ENCODE measurements around the gene NTM. TPM values are rescaled to one million over a fixed set of nuclear protein-coding genes. Genes with fewer than 3 reads are reported as not detected.

Gene NTM
- total RNA-seq, 1 experiment from 2014 or later = 0.73 TPM

DNA sequence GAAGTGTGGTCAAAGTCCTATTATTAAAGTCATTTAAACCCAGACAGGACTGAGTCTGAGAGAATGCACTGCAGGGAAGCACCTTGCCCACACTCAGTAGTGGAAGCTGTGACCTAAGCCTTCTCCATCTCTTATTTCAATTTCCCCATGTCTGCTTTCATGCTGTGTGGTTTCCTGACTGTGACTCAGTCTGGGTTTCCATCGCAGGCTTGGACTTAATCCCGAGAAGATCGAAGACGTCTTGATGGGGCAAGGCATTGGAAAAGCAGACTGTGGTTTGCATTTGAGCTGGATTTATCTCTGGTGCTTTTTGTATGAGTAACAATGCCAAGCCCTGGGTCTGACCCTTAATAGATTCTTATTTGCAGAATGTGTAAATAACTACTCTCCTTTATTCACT is 238.9 kb downstream of the NTM start:
- H3K27me3 ChIP-seq (replicated peaks; ENCODE audit: control insufficient read depth, insufficient read depth, low read length) = no peaks in the 10 kb centered on the region
- no peak overlapping the region for H3K4me3 ChIP-seq (ENCODE audit: low read depth, low read length)
- TF ChIP-seq, protein P1, sequence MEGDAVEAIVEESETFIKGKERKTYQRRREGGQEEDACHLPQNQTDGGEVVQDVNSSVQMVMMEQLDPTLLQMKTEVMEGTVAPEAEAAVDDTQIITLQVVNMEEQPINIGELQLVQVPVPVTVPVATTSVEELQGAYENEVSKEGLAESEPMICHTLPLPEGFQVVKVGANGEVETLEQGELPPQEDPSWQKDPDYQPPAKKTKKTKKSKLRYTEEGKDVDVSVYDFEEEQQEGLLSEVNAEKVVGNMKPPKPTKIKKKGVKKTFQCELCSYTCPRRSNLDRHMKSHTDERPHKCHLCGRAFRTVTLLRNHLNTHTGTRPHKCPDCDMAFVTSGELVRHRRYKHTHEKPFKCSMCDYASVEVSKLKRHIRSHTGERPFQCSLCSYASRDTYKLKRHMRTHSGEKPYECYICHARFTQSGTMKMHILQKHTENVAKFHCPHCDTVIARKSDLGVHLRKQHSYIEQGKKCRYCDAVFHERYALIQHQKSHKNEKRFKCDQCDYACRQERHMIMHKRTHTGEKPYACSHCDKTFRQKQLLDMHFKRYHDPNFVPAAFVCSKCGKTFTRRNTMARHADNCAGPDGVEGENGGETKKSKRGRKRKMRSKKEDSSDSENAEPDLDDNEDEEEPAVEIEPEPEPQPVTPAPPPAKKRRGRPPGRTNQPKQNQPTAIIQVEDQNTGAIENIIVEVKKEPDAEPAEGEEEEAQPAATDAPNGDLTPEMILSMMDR (IDR thresholded peaks at IDR 0.05; ENCODE audit: insufficient read depth in 1 of 2, low read depth in 1 of 2, low read length in 1 of 2, severe bottlenecking in 1 of 2, unreplicated experiment in 1 of 2) = no peak
- no peaks in the 10 kb centered on the region for H3K9me3 Mint-ChIP-seq (ENCODE audit: unreplicated experiment)
- no peaks in the 10 kb centered on the region for H3K4me1 ChIP-seq
- no peaks in the 10 kb centered on the region for H3K36me3 ChIP-seq (ENCODE audit: control insufficient read depth, insufficient read depth, low read length)
- H3K27me3 Mint-ChIP-seq (ENCODE audit: insufficient read depth, unreplicated experiment) = peaks cover 19% of the 10 kb centered on the region
- intact Hi-C loops (cut with micrococcal nuclease; ENCODE audit: unreplicated experiment) = no loop called here
- CTCF ChIA-PET = no interaction called here
- no peak overlapping the region for H3K4me3 Mint-ChIP-seq (ENCODE audit: unreplicated experiment)
- H3K36me3 Mint-ChIP-seq (ENCODE audit: insufficient read depth, unreplicated experiment) = no peaks in the 10 kb centered on the region
- POLR2A ChIA-PET = no interaction called here
- no peaks in the 10 kb centered on the region for H3K9me3 ChIP-seq
- H3K4me1 Mint-ChIP-seq (ENCODE audit: low read depth, unreplicated experiment) = no peaks in the 10 kb centered on the region
- BruUV-seq (replicated peaks) = no TSS peak
- H3K27ac Mint-ChIP-seq (ENCODE audit: unreplicated experiment) = no peak overlapping the region
- no peak for DNase-seq

DNA sequence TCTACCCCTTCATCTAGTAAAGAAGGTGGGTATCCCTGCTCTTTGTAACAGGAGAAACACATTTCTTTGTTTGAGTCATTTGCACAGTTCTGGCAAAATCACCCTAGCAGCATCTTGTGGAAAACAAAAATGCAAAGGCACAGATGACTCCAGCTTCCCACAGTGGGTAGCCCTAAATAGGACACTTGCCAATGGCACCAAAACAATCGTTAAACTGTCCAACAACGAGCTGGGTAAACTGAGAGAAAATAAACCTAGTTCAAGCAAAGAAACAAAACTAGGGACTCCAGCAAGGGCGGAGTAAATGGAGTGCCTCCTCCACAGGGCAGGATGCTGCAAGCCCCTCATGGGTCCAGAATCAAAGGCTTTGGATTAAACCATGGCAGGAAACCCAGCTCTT is 239.5 kb downstream of the NTM start:
- intact Hi-C loops (cut with micrococcal nuclease; ENCODE audit: unreplicated experiment) = no loop called here
- CTCF ChIA-PET = no interaction called here
- Mint-ChIP-seq H3K9me3 (ENCODE audit: unreplicated experiment) (no peaks in the 10 kb centered on the region), H3K4me1 (ENCODE audit: low read depth, unreplicated experiment) (no peaks in the 10 kb centered on the region), H3K27ac (ENCODE audit: unreplicated experiment) (no peak overlapping the region), H3K27me3 (ENCODE audit: insufficient read depth, unreplicated experiment) (peaks cover 21% of the 10 kb centered on the region), H3K36me3 (ENCODE audit: insufficient read depth, unreplicated experiment) (no peaks in the 10 kb centered on the region), H3K4me3 (ENCODE audit: unreplicated experiment) (no peak overlapping the region)
- no peak for DNase-seq
- BruUV-seq (replicated peaks) = no TSS peak
- 0 out of 2 replicates have a peak, but pooled peaks cover 1% of the 10 kb centered on the region for H3K27me3 ChIP-seq (replicated peaks; ENCODE audit: control insufficient read depth, insufficient read depth, low read length)
- POLR2A ChIA-PET = no interaction called here
- TF ChIP-seq, protein P1 (IDR thresholded peaks at IDR 0.05; ENCODE audit: insufficient read depth in 1 of 2, low read depth in 1 of 2, low read length in 1 of 2, severe bottlenecking in 1 of 2, unreplicated experiment in 1 of 2) = no peak
- no peaks in the 10 kb centered on the region for H3K9me3 ChIP-seq
- no peak overlapping the region for H3K4me3 ChIP-seq (ENCODE audit: low read depth, low read length)
- no peaks in the 10 kb centered on the region for H3K4me1 ChIP-seq
- H3K36me3 ChIP-seq (ENCODE audit: control insufficient read depth, insufficient read depth, low read length) = no peaks in the 10 kb centered on the region

DNA sequence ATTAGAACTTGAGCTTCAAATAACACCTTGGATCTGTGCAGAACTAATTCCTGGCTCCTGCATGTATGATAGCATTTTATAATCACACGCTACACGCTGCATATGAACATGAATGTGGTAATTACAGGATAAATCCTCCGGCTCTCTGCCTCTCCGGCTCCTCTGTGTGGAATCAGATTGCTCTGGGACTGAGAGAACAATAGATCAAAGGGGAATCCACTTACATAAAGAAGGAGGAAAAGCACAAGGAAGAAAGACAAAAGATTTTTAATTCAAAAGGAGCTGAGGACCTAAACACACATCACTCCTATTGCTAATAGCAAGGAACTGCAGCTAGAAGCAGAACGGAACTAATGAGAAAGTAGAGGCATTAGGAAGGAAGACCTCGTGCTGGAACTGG is 240.9 kb downstream of the NTM start:
- Mint-ChIP-seq H3K4me1 (ENCODE audit: low read depth, unreplicated experiment) (no peaks in the 10 kb centered on the region), H3K36me3 (ENCODE audit: insufficient read depth, unreplicated experiment) (no peaks in the 10 kb centered on the region), H3K27ac (ENCODE audit: unreplicated experiment) (no peak overlapping the region), H3K27me3 (ENCODE audit: insufficient read depth, unreplicated experiment) (peaks cover 19% of the 10 kb centered on the region), H3K9me3 (ENCODE audit: unreplicated experiment) (no peaks in the 10 kb centered on the region), H3K4me3 (ENCODE audit: unreplicated experiment) (no peak overlapping the region)
- TF ChIP-seq, protein P1 (IDR thresholded peaks at IDR 0.05; ENCODE audit: insufficient read depth in 1 of 2, low read depth in 1 of 2, low read length in 1 of 2, severe bottlenecking in 1 of 2, unreplicated experiment in 1 of 2) = no peak
- no TSS peak for BruUV-seq (replicated peaks)
- Histone ChIP-seq H3K4me3 (ENCODE audit: low read depth, low read length) (no peak overlapping the region), H3K9me3 (no peaks in the 10 kb centered on the region), H3K36me3 (ENCODE audit: control insufficient read depth, insufficient read depth, low read length) (no peaks in the 10 kb centered on the region), H3K4me1 (no peaks in the 10 kb centered on the region), H3K27me3 (replicated peaks; ENCODE audit: control insufficient read depth, insufficient read depth, low read length) (0 out of 2 replicates have a peak, but pooled peaks cover 1% of the 10 kb centered on the region)
- no peak for DNase-seq
- ChIA-PET CTCF (interaction anchor here (1.5 kb wide), 1 partner anchor 63 kb away, joined by 3 read pairs; no protein-coding TSS in a partner anchor), POLR2A (no interaction called here)
- intact Hi-C loops (cut with micrococcal nuclease; ENCODE audit: unreplicated experiment) = no loop called here

Measured in Caco-2 (cell line).